ENCODE results near the gene OR6B3.
A peak's percentile ranks its signal among the peaks of the same experiment; 100 is the strongest.
"Not testable (repeated sequence)": the region's sequence is repeated elsewhere in the genome, so short reads cannot be mapped to it uniquely, and the experiment has no call there.

The OR6B3 gene

DNA sequence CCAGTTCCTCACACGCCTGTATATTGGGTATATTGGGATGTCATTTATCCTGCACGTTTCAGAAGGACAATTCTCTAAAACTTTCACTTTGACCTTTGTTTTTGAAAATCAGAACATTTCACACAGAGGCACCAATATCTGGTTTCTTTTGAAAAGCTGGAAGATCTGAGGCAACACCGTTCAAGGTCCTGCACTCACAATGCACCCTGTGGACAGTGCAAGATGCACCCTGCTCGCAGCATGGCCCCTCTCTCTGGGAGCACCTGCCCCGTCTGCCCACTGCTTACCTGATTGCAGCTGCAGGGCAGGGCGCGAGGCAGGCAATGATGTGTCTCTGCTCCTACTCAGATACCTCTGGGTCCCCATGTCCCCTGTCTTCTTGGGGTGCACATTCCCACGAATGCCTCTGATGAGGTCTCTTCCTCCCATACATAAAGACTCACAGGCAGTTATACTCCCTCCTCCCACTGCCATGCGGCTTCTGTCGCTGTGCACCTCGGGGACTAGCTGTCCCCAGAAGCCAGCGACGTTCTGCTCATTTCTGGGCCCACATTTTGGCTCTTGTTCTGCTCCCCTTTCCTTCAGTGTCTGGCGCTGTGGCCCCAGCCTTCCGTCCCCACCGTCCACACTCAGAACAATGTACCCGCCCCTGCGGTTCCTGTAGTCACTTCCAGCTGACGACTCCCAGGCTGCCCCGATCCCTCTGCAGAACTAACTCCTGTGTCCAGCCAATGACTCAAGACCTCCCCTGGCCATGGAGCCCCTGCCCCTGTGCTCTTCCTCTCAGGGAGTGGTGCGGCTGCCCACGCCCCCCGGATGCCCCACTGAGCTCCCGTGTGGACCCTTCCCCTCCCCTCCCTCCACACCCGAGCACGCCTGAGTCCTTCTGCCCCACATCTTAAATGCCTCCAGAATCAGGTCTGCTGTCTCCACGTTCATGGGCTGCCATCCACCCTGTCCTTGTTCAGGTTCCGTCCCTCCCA is at the start of gene OR6B3:
Gene OR6B3, minus strand, starts transcription at position 349 of the 983 bp plus-strand sequence.
- DNase-seq, result no peak

DNA sequence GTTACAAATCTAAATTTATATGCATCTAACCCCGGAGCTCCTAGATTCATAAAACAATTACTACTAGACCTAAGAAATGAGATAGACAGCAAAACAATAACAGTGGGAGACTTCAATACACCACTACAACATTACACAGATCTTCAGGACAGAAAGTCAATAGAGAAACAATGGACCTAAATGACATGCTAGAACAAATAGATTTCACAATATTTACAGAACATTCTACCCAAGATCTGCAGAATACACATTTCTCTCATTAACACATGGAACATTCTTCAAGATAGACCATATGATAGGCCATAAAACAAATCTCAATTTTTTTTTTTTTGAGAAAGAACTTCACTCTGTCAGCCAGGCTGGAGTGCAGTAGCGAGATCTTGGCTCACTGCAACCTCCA is 45.0 kb upstream of the OR6B3 start:
- no peak for DNase-seq

DNA sequence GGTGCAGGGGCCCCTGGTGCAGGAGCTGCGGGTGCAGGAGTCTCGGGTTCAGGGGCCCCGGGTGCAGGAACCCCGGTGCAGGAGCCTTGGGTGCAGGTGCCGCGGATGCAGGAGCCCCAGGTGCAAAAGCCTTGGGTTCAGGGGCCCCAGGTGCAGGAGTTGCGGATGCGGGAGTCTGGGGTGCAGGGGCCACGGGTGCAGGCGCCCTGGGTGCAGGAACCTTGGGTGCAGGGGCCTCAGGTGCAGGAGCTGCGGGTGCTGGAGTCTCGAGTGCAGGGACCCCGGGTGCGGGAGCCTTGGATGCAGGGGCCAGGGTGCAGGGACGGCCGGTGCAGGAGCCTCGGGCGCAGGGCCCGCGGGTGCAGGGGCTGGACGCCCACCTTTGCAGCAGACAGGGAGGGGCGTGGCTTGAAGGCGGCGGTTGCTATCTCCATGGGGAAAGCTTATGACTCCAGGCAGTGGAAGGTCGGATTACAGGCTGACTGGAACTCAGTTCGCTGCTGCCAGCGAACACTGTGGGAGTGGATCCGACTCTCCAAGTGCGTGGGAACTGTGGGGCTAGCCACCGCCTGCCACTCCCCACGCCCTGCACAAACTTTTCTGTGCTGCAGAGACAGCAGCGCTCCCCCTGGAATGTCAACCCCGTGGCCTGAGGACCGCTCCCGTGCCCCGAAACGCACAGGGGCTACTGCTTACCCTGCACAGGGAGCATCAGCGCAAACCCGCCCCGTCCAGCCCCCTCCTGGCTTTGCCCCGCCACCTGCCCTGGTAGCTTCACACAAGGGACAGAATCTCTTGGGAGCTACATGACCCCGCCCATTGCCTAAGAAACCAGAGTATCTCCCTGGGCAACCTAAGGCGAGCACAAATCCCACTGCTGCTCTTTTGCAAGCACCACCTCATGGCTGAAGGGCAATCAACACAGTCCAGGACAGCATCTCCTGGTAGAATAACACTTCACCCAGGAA is 42.5 kb upstream of the OR6B3 start:
- DNase-seq, result no peak

DNA sequence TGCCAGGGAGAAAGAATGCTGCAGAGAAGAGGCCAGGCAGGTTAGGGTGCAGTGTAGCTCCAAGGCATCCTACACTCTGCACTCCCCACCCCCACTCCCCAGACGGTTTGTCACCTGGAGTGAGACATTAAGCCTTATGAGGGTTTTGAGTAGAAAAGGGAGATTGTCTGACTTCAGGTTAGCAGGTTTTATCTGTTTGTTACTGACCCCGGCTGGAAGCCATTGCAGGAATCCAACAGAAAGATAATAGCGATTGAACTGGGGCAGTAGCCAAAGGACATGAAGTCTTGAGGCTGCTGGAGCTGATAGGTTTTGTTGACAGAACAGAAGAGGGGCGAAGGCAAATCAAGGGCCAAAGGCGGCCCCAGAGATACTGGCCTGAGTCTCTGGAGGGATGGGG is 36.0 kb upstream of the OR6B3 start:
- no peak for DNase-seq

DNA sequence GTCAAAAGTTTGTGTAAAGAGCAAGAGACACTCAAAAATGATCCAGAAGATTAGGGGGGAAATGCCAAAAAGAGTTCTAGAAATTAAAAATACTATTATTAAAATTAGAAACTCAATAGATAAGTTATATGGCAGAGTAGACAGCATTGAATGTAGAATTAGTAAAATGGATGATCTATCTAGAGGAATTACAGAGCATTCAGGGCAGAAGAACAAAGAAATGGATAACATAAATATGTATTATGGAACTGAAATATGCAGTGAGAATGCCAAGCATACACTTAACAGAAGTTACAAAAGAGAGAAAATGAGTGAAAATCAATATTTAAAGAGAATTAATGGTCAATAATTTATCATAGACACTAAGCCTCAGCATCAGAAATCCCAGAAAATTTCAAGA is 33.2 kb upstream of the OR6B3 start:
- no peak for DNase-seq

DNA sequence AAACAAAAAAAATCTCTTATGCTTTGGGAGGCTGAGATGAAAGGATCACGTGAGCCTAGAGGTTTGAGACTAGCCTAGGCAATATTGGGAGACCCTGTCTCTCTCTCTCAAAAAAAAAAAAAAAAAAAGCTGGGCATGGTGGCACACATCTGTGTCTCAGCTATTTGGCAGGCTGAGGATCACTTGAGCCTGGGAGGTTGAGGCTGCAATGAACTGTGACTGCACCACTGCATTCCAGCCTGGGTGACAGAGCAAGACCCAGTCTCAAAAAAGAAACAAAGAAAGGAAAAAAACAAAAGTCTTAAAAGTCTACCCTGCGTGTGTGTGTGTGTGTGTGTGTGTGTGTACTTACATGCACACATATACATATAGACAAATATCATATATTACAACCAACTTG is 25.3 kb upstream of the OR6B3 start:
- DNase-seq, result no peak

DNA sequence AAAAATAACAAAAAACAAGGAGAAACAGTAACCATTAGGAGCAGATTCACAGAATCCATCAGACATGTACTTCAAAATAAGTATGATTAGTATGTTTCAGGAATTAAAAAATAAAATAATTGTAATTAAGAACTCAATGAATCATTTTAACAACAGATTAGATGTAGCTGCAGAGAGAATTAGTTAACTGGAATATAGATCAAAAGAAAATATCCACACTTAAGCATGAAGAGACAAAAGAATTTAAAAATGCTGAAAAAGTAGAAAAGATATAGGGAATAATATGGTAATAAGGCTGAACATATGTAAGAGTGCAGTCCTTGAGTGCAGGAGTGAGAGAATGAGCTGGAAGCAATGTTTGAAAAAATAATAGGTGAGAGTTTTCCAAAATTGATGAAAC is 24.1 kb upstream of the OR6B3 start:
- DNase-seq, result no peak

DNA sequence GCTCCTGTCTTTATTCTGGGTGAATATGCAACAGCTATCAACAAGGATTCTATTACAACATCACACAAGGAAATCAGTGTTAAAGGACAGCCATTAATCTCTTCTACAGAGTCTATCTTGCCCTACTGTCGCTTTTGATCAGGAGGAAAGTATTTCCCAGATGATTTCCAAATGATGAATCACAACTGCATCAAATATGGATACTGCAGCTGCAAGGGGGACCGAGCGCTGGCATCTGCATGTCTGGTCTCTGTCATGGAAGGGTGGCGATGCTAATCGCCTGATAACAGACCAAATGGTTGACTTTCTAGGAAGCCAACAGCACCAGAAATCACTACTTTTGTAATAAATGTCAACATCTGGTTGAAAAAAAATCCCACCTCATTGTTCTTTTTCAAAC is 21.2 kb upstream of the OR6B3 start:
- DNase-seq, result no peak

DNA sequence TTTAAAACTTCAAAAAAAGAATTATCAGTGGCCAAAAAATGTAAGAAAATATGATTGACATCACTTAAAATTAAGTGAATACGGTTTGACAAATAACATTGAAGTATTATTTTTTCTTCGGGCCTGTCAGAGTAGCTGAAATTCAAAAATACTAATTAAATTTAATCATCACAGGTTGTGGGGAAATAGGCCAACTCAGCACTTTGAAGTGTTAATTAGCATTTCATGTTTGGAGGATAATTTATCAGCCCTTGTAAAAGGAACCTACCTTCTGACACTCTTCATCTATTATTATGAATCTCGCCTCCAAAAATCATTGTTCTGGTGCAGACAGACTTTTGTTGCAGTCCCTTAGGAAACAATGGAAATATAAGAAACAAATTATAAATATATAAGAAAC is 17.6 kb upstream of the OR6B3 start:
- DNase-seq, result no peak

DNA sequence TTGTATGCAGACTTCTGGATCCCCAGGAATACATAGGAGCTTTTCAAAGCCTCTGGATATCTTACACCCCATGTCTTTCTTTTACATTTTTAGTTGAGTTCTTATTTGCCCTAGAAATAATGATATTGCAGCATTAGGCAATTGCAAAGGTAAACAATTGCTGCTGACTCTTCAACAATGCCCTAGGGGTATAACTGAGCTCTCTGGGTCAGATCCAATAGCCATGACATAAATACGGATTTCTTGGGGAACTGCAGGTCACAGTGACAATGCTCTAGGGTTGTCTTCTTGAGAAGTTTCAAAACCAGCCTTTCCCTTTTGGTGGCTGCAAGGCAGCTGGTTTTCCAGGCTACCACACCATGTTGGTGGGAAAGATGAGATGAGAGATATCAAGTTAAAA is 16.5 kb upstream of the OR6B3 start:
- no peak for DNase-seq

DNA sequence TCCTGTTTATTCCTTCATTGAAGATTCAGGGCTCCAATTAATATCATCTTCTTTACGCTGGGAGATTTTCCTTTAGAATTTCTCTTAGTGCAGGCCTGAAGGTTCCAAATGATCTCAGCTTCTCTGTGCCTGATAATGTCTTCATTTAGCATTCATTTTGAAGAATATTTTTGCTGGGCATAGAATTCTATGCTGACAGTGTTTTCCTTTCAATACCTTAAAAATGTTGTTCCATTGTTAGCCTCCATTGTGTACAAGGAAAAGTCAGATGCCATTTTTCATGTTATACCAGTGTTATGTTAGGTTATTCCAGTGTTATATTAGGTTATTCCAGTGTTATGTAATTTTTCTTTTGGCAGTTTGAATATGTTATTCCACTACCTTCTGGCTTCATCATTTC is 14.9 kb upstream of the OR6B3 start:
- no peak for DNase-seq

DNA sequence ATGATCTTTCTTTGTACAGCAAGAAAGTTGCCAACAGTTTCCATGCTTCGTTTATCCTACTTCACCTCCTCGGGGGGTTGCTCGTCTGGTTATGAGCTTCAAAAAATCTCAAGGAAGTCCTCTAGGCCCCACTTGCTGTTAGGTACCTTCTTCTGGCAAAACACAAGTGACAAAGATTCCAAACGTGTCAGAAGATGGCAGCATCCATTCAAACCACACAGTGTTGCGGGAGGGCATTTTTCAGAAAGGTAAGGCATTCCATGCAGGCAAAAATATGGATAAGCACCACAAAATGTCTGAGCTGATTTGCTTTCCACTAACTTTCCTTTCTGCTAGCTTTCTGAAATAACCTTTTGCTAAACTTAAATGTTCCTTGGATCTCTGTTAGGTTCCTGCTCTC is 13.2 kb upstream of the OR6B3 start:
- no peak for DNase-seq

DNA sequence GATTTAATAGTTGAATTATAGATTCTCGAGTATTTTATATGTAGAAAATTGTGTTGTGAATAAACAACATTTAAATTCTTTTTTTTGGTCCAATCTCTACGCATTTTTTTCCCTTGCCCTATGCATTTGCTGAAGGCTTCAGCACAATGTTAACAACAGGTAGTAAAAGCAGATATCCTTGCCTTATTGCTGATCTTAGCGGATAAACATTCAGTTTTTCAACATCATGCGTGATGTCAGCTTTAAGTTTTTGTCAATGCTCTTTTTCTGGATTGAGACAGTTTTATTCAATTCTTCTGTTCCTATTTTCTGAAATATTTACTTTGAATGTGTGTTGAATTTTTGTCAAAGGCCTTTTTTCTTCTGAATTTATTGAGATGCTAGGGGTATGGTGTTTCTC is 11.6 kb upstream of the OR6B3 start:
- DNase-seq, result no peak

DNA sequence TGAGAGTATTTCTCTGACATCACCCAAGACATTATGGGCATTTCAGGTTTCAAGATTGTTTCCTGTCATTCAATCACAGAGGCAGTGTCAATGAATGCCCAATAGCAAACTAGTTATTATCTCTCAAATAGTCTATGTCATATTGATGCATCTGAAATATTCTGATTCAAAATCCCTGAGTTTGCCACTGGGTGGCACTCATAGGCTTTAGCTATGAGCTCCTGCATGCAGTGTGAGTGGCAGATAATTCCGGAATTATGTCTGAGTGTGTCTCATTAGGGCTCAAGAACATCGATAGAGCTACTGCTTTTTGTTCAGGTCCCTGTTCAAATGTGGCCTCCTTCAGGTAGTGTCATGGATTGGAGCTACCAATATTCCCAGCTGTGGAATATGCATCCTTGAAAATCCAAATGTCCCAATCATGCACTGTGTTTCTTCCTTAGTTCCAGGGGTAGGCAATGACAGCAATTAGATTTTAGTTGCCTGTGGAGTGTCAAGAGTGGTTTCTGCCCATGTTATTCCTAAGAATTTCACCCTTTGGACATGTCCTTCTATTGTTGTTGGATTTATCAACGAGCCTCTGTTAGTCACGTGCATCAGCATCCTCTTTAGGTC is 7.8 kb upstream of the OR6B3 start:
- peak; percentile 42 for DNase-seq

DNA sequence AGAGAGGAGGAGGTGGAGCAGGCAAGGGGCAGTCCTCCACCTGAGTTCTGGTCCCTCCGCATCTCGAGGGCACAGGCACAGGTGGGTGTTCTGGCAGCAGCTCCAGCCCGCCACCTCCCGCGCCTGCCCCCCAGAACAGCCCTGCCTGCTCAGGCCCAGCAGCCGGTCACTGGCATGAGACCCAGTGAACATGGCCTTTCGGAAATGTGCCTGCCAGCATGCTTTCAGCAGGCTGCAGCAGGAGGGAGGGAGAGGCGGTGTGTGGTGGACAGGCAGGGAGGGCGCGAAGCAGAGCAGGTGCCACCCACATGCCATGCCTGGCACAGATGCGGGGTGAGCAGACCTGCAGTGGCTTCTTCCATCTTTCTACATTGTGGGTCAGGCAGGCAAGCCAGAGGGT is 3.4 kb upstream of the OR6B3 start:
- no peak for DNase-seq

DNA sequence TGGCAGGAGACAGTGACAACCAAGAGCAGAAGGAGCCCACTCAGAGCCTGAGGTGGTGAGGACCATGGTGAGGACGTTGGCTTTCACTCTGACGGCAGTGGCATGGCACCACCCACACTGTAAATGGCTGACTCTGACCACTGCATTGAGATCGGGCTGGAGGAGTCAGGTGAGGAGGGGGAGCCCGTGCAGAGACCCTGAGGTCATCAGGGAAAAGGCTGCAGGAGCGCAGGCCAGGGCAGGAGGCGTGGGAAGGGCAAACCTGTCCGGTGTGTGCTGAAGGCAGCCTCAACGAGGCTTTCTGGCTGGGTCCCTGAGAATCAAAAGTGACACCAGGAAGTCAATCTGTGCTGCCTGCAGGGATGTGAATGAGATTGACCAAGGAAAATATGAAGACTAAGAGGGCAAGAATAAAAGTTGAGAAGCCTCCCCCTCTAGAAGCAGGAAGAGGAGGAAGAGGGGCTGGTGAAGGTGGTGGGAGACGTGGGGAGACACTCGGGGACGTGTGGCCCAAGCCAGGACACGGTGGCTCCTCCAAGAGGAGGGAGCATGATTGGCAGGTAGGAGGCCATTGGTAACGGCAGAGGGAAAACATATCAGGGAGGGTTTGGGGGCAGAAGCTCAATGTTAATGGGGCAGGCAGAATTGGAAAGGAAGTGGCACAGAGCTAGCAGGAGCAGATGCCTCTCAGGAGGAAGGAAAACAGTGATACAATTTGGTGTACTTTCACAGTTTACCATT is 2.0 kb upstream of the OR6B3 start:
- DNase-seq, result no peak

DNA sequence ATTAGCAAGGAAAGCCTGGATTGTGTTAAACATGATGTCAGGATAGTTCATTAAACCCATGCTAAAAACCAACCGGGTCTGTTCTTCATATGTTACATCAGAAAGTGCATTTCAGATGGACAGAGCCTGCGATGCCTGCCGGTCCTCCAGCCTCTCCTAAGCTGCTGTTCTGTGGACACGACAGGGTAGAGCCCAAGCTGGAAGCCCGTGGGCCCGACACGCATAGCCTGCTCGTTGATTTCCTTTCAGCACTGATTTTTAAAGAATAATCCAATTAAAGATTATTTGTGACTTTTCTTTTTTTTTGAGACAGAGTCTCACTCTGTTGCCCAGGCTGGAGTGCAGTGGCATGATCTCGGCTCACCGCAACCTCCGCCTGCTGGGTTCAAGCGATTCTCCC is 797 bp downstream of the OR6B3 start:
- DNase-seq, result no peak

DNA sequence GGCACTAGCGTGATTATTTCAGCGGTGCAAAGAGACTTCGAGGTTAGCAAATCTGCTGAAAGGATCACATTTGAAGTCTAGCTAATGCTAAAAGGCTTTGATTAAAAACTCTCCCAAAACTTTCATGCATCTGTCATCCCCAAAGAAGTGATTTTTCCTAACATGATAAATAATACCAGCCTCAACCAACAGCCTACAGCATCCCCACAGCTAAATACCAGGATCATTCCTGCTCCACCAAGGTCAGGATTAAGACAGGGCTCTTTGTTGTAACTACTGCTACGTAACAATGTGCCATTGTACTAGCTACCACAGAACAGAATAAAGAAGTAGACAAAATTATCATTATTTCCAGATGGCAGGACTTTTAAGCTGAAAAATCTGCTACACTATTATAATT is 1.6 kb downstream of the OR6B3 start:
- no peak for DNase-seq

DNA sequence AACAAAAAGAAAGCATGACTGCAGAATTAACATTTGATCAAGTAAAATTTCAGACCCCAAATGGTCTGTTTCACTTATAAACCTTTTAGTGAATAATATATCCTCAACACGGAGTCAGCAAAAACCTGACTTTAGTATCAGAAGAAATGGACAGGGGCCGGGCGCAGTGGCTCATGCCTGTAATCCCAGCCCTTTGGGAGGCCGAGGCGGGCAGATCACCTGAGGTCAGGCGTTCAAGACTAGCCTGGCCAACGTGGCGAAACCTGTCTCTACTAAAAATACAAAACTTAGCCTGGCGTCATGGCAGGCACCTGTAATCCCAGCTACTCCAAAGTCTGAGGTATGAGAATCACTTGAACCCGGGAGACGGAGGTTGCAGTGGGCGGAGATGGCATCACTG is 3.0 kb downstream of the OR6B3 start:
- DNase-seq, result no peak

DNA sequence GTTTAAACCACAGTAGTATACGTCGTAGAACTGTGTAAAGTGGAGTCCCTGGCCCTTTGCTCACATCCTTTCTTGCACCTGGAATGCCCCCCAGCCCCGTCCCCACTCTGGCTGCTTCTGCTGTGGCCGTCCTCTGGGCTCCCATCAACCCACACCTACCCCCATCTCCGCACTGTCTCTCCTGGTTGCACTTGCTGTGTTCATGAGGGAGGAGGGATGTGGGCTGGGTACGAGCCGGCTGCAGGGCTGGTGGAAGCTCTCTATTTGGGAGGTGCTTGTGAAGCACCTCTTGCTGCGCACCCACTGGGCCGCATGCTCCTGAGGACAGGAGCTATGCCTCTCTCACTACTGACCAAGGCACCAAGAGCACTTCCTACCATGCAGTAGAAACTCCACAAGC is 5.1 kb downstream of the OR6B3 start:
- no peak for DNase-seq

DNA sequence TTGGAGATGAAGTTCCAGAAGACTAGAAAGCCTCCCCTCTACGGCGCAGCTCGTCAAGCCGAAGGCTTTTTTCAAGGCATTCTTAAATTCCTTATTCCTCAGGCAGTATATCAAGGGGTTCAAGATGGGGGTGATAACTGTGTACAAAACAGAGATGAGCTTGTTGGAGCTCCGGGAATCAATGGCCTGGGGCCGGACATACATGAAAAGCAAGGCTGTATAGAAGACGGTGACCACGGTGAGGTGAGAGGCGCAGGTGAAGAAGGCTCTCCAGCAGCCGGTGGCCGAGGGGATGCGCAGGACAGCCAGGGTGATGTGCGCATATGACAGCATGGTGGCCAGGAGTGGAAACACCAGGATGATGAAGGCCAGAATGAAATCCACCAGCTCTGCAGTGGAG is 8.2 kb downstream of the OR6B3 start:
- no peak for DNase-seq

DNA sequence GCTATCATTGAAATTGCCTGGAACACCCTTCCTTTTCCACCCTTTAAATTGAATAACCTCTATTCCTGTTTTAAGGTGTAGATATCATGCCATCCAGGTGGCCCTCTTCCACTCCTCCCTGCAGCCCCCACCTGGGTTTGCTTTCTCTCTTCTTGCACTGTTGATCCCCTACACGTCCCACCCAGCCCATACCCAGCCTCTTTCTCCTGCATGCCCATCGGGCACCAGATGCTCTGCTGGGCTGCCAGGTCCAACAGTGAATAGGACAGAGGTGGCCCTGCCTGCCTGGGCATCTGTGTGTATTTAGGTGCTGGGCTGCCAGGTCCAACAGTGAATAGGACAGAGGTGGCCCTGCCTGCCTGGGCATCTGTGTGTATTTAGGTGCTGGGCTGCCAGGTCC is 9.2 kb downstream of the OR6B3 start:
- DNase-seq, result not testable (repeated sequence)

All from activated naive CD4-positive, alpha-beta T cell treated with Interleukin-2 at 50 U/mL for 16 hours (primary cell).